Measurements from ENCODE around the gene DLG5.

Gene DLG5

DNA sequence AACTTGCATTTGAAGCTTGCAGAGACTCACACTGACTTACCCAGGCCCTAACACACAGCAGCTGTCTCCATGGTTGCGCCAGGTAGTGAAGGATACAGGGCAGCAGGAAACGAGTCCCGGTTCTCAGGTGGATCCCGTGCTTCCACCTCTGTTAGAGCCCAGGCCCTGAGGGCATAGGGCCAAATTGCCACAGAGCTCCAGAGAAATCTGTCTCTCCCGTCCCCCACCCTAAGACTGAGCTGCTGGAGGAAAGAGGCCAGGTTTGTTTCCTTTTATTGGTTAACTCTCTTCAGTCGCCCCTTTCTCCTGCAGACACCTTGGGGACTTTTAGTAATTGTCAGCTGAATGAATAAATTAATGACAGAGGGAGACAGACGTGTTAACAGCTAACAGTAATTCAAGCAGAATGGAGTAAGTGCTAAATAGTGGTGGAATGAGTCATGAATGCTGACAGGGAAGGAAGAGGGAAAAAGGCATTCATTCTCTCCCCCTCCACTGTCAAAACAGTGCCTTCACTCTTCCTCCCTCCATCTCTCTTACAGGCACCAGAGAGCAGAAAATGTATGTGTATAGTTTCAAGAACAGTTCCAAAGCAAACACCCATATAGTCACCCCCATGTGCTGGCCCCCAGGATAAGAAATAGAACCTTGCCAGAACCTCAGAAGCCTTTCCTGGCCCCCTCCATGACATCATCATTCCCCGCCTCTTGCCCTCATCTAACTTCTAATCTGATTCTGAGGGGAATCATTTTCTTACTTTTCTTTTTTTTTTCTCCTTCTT lies 16.8 kb upstream of the DLG5 start:
- peak; percentile 94 for DNase-seq

DNA sequence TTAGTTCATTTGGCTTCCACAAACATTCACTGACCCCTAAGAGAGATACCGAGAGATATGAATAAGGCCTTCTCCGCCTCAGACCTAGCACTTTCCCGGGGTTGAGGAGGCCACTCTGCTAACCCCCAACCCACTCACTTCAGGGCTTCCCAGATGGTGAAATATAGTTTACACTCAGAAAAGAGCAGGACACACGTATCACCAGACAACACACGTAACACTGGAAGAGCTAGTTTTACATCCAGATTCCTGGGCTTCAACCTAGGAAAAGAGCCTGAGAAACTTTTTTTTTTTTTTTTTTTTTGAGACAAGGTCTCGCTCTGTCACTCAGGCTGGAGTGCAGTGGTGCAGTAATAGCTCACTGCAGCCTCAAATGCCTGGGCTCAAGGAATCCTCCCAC lies 15.2 kb upstream of the DLG5 start:
- DNase-seq: no peak

DNA sequence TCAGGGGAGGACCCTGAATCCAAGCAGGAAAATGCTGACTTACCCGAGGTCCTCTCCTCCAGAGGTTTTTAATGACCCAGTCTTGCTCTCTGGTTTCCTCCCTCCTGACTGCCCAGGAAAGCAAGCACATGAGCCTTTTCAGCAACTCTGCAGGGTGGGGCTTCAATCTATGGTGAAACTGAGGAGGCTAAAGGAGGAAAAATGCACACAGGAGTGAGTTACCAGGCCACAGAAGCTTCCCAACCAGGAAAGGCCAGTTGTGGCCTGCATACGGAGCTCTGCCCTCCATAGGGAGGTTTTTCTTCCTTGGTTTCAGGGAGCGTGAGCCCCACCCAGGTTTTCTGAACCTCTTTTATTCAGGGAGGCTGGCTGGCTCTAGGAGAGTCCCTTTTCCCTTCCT lies 14.1 kb upstream of the DLG5 start:
- DNase-seq: no peak

DNA sequence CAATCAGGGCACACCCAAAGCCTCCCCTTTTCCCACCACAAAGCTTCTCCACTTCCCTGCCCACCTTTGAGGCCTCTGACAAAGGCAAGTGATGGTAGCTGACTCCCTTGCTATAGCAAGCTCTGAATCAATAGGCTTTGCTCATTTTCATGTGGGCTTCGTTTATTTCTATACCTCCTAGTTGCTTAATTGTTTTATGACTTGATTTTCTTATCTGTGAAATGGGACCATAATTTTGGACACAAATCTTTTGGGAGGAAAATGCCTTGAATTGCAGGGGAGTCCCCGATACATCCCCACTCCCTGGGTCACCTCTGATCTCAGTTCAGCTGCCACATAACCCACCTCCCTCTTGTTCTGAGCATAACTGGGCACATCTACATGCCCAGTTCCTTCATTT lies 13.7 kb upstream of the DLG5 start:
- no peak for DNase-seq

DNA sequence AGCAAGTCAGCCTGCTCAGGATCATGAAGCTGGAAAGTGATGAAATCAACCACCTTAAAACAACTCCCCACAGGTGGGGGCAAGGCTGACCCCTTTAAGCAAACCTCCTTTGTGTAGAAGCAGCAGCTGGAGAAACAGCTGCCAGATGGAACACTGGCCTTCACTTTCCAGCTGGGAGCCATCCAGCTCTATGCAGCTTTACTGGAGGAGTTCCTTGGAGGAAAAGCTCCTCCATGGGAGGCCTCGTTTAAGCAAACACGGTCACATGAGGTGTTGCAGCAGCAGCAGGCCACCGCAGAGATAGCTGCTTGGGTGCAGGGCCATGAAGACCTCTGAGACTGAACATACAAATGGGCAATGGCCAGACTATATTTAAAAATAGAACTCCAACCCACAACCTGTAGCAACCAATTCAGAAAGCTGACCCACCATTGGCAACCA lies 13.0 kb upstream of the DLG5 start:
- DNase-seq: peak; percentile 68

DNA sequence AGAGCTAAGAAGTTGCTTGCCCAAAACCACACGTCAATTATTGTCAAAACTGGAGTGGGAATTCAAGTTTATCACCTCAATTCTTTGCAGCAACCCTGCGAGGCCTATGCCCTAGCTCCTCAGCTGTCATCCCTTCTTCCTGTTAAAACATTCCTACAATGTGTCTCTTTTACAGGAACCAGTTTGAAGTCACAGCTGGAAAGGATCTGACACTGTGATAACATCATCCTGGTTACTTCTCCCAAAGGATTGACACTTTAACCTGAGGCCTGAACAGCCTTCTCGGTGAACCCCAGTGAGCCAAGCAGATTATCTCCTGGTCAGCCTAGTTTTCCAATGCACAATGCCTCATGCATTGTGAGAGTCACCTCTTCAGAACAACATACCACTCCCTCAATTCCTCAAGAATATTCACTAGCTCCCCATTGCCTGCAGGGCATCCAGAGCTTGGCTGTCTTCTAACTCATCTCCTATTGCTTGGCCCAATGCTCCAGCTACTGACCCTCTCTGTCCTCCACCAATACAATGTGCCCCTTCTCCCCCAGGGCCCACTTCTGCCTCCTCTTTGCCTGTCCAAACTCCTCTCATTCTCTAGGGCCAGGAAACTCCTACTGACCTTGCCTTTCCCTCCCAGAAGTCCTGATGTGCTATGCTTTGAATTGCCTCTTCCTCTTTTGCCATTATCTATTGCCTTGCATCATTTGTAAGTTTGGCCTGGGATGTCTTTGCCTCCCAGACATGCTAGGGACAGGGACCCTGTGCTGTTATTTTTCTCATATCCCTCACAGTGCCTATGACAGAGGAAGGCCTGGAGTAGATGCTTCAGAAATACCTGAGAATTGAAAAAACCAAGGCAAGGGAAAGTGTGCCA lies 10.4 kb upstream of the DLG5 start:
- no peak for DNase-seq

DNA sequence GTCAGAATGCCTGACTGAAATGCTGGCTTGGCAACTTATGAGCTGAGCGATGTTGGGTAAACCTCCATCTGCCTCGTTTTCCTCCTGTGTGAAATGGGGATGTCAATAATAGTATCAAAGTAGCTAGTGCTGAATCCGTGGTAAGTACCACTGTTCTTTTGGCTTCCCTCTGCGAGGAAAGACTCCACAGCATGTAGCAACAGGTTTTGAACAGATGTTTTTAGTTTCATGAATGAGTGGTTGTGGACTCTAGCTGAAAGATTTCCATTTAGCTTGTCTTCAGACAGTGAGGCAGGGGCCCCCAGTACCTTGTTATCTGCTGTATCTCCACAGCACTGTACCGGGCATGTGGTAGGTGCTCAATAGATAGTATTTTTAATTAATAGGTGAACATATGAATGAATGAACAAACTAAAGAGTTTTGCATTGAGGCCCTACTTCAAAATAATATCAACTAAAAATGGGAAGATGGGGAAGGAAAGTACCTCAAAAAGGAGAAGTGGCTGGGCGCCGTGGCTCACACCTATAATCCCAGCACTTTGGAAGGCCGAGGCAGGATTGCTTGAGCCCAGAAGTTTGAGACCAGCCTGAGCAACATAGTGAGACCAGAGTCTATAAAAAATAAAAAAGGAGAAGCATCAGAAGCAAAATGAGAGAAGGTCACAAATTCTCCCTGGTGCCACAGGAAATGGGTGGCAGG lies 5.6 kb upstream of the DLG5 start:
- DNase-seq: no peak

DNA sequence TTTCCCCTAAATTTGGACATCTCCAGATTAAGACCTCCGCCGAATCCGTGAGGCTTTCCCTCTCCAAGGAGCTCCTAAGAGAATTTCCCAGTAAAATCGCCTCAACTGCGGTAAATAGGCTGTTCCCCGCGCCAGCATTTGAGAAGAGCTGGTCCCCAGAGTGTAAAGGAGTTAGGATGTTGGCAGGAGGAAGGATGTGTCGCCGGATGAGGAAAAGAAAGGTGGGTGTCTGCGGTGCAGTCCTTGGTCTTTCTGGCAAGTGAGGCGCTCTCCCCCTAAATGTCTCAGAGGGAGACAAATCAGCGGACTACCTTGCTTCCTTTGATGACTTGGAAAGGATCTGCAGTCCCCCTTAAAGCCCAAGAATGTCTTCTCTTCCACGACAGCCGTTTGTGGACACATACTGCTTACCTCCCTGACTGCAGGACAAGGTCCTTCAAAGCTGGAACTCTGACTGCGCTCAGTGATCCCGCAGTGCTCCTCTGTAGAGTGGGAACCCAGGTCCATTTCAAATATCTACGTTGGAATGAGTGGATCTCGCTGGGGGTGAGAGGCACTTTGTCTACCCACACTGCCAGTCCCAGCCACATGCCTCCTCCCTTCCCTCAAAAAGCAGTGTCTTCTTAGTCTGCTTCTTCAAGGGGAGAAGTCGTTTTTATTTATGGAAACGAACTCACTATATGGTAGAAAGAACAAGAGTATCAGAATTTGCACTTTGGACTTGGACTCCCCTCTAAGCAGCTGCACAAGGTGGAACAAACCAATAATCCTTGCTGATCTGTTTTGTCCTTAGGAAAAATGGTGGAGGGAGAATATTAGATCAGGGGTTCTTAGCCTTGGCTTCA lies 1.1 kb upstream of the DLG5 start:
- no peak for DNase-seq

DNA sequence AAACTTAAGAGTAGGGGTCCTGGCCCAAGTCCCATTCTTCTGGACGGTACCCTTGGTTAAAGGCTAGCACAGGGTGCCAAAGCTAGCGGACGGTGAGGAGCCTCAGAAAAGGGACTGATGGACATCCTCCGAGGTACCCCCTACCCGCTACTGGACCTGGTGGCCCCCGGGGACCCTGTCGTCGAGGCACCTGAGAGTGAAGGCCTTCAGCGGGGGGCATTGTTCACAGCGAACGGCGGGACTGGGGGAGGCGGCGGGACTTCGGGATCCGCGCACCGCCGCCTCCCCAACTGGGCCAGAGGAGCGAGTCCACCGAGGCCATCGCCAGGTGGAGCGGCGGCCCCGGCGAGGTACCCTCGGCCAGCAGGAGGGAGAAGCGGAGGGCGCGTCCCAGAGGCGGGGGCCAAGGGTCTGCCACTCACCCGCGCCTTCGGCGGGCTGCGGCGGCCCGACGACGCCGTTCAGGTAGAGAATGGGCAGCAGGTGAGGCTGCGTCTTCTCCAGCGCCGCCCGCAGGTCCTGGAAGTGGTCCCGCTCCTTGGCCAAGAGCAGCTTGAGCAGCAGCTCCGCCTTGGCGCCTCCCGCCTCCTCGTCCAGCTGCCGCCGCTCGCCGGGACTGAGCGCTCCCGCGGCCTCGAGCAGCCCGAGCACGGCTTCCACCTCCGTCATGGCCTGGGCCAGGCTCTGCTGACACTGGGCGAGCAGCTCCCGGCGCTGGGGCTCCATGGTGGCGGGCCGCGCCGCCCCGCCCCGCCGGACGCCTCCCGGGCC lies 575 bp downstream of the DLG5 start:
- no peak for DNase-seq

DNA sequence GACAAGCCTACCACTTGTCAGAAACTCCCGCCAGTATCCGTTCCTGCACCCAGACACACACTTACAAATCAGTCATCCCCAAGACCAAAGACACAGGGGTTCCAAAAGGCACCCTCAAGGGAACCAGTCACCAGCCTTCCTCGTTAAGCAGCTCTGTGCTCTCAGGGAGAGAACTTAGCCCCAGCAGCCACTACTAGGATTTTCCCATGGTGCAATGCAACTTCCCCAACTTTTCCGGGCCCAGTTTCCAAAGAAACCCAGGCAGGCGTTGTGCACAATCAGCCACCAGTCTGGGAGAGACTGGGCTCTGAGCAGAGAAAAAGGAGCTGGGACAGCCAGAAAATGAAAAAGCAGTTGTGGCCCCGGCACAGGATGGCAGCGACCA lies 1.2 kb downstream of the DLG5 start:
- peak; percentile 38 for DNase-seq

DNA sequence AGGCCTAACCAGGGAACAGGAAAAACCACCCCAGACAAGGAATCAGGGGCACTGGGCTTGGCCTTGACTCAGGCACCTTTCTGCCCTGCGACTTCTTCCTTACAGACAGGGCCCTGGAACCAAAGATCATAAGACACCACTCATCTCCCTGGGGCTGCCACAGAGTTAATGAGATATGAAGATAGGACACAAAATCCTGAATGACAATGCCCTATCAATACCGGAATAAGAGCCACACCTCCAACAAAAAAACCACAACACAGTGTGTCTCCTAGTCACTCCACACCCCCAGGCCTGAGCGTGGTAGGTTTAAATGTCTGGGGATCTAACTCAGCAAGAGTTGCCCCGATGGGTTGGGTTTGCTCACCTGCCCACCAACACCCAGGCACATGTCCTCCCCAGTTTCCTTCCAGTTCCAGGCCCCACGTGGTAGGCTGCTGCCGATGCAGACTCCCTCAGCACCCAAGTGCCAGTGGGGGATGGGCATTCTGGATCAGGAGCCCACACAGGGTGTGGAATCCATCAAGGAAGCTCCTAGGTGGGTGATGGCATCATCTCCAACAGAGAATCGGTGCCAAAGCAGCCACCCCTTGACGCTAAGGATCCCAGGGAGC lies 3.9 kb downstream of the DLG5 start:
- no peak for DNase-seq

DNA sequence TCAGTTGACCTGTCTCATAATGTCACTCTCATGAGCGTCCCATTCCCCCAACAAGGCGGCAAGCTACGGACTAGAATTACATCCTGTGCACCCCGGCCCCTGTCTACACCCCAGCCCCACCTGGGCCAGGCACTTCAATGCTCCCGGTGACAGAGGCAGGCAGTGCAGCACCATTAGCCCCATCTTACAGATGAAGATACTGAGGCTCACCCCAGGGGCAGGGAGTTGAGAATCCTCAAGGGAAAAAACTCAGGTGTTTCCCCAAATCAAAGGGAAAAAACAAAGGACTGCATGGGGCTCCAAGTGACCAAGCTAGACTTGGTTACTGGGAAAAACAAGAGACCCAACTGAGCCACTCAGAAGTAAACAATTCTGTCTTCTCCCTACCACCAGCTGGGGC lies 4.5 kb downstream of the DLG5 start:
- DNase-seq: no peak

DNA sequence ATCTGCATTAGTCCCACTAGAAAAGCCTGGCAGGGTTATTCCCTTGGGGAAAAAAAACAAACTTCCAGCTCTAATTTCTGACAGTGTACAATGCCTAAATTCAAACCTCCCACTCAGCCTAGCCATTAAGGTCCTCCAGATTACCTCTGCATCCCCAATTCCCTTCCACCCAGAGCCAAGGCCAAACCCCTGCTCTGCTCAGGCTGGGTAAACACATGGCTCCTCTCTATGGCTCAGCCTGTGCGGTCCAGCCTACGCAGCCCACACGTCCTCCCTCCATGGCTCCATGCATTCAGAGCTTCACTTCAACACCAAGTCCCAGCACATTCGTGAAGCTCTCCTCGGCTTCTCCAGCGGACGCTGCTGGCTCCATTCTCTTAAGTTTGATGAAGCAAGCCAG lies 5.2 kb downstream of the DLG5 start:
- DNase-seq: no peak

DNA sequence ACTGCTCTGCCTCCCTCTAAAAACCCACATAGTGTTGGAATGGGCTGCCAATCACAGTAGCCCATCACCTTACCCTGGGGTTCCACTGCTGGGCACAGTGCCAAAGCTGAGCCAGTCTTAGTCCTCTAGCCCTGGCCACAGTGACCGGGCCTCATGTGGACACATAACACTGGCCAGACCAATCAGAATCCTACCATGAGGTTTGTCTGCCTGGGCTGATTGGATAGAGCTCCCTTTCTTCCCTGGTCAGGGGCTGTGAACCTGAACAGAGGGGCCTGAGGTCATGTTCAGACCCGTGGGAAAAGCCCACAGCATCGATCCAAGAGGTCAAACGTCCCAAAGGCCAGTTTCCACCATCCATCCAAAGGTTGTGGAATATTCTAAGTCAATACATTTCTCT lies 6.1 kb downstream of the DLG5 start:
- DNase-seq: no peak

DNA sequence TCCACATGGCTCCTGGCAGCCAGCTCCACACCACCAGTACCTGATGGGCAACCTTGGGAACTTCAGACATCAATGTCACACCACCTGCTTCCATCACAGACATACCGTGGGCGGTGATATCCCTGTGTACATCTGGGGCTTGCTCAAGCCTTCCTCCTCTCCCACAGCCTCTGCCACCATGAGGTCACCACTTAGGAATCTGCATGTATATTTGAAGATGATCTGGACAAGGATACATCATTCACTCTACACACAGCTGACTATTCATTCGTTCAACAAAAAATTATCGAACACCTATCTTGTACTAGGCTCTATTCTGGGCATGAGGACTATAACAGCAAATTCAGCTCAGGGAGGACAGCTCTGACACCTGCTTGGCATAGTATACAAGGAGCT lies 6.8 kb downstream of the DLG5 start:
- peak; percentile 82 for DNase-seq

DNA sequence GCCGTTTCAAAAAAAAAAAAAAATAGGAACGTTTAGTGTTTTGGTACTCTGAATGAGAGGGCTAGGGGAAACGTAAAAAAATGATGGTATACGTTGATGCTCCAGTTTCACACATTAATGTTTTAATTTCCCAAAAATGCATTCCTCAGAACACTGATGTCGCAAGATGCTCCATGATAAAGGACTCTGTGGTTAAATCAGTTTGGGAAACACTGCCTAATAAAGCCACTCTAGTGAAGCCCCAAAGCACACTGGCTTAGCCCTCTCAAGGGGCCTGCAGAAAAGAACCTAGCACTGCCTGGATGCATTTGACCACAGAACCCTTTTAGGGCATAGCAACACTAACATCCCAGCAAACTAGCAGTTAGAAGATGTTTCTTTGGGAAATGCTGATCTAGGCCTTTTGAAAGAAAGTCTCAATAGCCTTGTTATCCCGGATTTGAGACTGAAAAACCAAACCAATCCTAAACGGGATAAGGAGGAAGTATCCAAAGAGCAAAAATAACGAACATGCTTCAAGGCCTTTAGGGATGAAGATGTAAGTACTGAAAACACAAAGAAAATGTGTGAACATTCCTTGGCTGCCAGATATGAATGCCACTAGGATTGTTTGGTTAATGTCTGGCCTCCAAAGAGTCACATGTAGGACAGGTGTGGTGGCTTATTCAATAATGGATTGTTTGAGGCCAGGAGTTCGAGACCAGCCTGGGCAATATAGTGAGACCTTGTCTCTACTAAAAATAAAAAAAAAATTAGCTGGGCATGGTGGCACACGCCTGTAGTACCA lies 11.0 kb downstream of the DLG5 start:
- peak; percentile 54 for DNase-seq

DNA sequence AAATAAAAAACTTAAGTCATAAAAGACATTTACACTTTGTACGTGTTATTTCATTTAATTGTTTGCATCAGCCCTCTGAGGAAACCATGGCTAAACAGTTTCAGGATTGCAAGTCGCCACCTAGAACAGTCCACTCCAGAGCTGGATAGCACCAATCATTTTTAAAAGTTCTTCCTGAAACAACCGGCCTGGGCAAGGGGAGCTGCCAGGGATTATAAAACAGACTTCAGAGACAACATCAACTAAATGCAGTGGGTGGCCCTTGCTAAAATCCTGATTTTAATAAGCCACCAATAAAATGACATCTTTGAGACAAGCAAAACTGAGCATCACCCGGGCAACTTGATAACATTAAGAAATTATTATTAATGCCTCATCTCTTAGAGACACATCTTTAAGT lies 13.5 kb downstream of the DLG5 start:
- DNase-seq: no peak

DNA sequence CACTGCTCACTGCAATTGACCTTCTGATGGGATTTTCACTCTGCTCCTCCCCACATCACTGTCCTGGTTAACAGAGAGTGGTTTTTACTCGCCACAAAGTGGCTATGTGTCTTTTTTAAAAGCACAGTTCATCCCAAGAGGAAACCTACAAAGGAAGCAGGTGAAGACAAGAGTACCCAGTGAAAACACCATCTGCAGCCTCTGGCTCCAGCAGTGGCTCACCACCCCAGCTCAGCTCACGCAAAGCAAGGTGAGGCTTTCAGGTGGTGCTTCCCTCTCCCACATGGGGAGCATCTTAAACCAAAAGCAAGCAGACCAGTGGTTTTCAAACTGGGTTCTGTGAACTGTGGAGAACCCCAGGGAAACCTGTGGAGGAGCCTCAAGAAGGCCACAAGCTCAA lies 14.0 kb downstream of the DLG5 start:
- DNase-seq: no peak

DNA sequence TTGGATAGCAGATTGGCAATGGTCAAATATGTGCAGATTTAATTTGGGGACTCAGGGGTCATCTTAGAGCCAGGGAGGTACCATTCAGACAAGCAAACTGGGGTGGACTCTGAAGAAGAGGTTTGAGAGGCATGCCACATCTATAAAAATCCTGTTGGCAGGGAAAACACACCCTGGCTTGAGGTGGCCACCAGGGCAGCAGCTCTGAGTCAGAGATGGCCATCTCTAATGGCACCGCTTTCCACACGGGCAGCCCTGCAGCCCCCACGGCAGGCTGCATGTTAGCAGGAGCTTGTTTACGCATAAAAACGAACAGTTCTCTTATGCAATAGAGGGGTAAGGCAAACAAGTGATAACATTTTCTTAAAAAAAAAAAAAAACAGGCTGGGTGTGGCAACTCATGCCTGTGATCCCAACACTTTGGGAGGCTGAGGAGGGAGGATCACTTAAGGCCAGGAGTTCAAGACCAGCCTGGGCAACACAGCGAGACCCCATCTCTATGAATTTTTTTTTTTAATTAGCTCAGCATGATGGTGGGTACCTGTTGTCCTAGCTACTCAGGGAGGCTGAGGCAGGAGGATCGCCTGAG lies 14.9 kb downstream of the DLG5 start:
- DNase-seq: no peak
